ENCODE results near the gene TSPOAP1.

Gene TSPOAP1

GRCh38 chr17:58302171-58302918 is 26.2 kb downstream of the TSPOAP1 start:
- Mint-ChIP-seq H3K4me3 (no peak overlapping the region), H3K4me1 (ENCODE audit: low read depth) (peaks cover 7% of the 10 kb centered on the region), H3K36me3 (ENCODE audit: low read depth) (peaks cover 4% of the 10 kb centered on the region), H3K27me3 (no peaks in the 10 kb centered on the region), H3K9me3 (no peaks in the 10 kb centered on the region), H3K27ac (no peak overlapping the region)

GRCh38 chr17:58301504-58302150 is 27.0 kb downstream of the TSPOAP1 start:
- H3K9me3 Mint-ChIP-seq, result no peaks in the 10 kb centered on the region
- no peaks in the 10 kb centered on the region for H3K27me3 Mint-ChIP-seq
- H3K27ac Mint-ChIP-seq, result no peak overlapping the region
- H3K36me3 Mint-ChIP-seq (ENCODE audit: low read depth), result peaks cover 4% of the 10 kb centered on the region
- H3K4me3 Mint-ChIP-seq, result no peak overlapping the region
- H3K4me1 Mint-ChIP-seq (ENCODE audit: low read depth), result peaks cover 7% of the 10 kb centered on the region

- Mint-ChIP-seq H3K9me3 (no peaks in the 10 kb centered on the region), H3K4me3 (no peak overlapping the region), H3K4me1 (ENCODE audit: low read depth) (peaks cover 7% of the 10 kb centered on the region), H3K27ac (no peak overlapping the region), H3K36me3 (ENCODE audit: low read depth) (peaks cover 4% of the 10 kb centered on the region), H3K27me3 (peaks cover 3% of the 10 kb centered on the region)
Observed at GRCh38 chr17:58300336-58300735, 28.3 kb downstream of the TSPOAP1 start.

- Mint-ChIP-seq H3K4me3 (no peak overlapping the region), H3K9me3 (no peaks in the 10 kb centered on the region), H3K36me3 (ENCODE audit: low read depth) (no peaks in the 10 kb centered on the region), H3K27ac (no peak overlapping the region), H3K4me1 (ENCODE audit: low read depth) (no peaks in the 10 kb centered on the region), H3K27me3 (peaks cover 28% of the 10 kb centered on the region)
Observed at GRCh38 chr17:58294034-58294433, 34.6 kb downstream of the TSPOAP1 start.

GRCh38 chr17:58291246-58291645 is 37.3 kb downstream of the TSPOAP1 start:
- H3K4me3 Mint-ChIP-seq, result no peak overlapping the region
- peaks cover 38% of the 10 kb centered on the region for H3K27me3 Mint-ChIP-seq
- no peaks in the 10 kb centered on the region for H3K36me3 Mint-ChIP-seq (ENCODE audit: low read depth)
- no peaks in the 10 kb centered on the region for H3K4me1 Mint-ChIP-seq (ENCODE audit: low read depth)
- H3K27ac Mint-ChIP-seq, result no peak overlapping the region
- no peaks in the 10 kb centered on the region for H3K9me3 Mint-ChIP-seq

GRCh38 chr17:58289869-58290268 is 38.7 kb downstream of the TSPOAP1 start:
- H3K36me3 Mint-ChIP-seq (ENCODE audit: low read depth), result no peaks in the 10 kb centered on the region
- no peaks in the 10 kb centered on the region for H3K4me1 Mint-ChIP-seq (ENCODE audit: low read depth)
- no peaks in the 10 kb centered on the region for H3K9me3 Mint-ChIP-seq
- H3K27me3 Mint-ChIP-seq, result peaks cover 37% of the 10 kb centered on the region
- no peak overlapping the region for H3K27ac Mint-ChIP-seq
- no peak overlapping the region for H3K4me3 Mint-ChIP-seq

GRCh38 chr17:58285422-58285810 is 43.2 kb downstream of the TSPOAP1 start:
- no peaks in the 10 kb centered on the region for H3K9me3 Mint-ChIP-seq
- H3K27ac Mint-ChIP-seq, result no peak overlapping the region
- no peaks in the 10 kb centered on the region for H3K4me1 Mint-ChIP-seq (ENCODE audit: low read depth)
- H3K36me3 Mint-ChIP-seq (ENCODE audit: low read depth), result no peaks in the 10 kb centered on the region
- H3K4me3 Mint-ChIP-seq, result no peak overlapping the region
- peaks cover 22% of the 10 kb centered on the region for H3K27me3 Mint-ChIP-seq

GRCh38 chr17:58284613-58285421 is 43.8 kb downstream of the TSPOAP1 start:
- H3K4me1 Mint-ChIP-seq (ENCODE audit: low read depth), result no peaks in the 10 kb centered on the region
- H3K9me3 Mint-ChIP-seq, result no peaks in the 10 kb centered on the region
- H3K27ac Mint-ChIP-seq, result no peak overlapping the region
- peaks cover 20% of the 10 kb centered on the region for H3K27me3 Mint-ChIP-seq
- no peaks in the 10 kb centered on the region for H3K36me3 Mint-ChIP-seq (ENCODE audit: low read depth)
- no peak overlapping the region for H3K4me3 Mint-ChIP-seq

GRCh38 chr17:58283674-58284612 is 44.7 kb downstream of the TSPOAP1 start:
- no peaks in the 10 kb centered on the region for H3K36me3 Mint-ChIP-seq (ENCODE audit: low read depth)
- H3K4me1 Mint-ChIP-seq (ENCODE audit: low read depth), result no peaks in the 10 kb centered on the region
- H3K9me3 Mint-ChIP-seq, result no peaks in the 10 kb centered on the region
- H3K4me3 Mint-ChIP-seq, result no peak overlapping the region
- H3K27ac Mint-ChIP-seq, result no peak overlapping the region
- peaks cover 20% of the 10 kb centered on the region for H3K27me3 Mint-ChIP-seq

- Mint-ChIP-seq H3K9me3 (no peaks in the 10 kb centered on the region), H3K4me3 (no peak overlapping the region), H3K27ac (no peak overlapping the region), H3K27me3 (peaks cover 15% of the 10 kb centered on the region), H3K36me3 (ENCODE audit: low read depth) (no peaks in the 10 kb centered on the region), H3K4me1 (ENCODE audit: low read depth) (no peaks in the 10 kb centered on the region)
Observed at GRCh38 chr17:58282442-58282841, 46.2 kb downstream of the TSPOAP1 start.

- H3K36me3 Mint-ChIP-seq (ENCODE audit: low read depth), result no peaks in the 10 kb centered on the region
- no peaks in the 10 kb centered on the region for H3K4me1 Mint-ChIP-seq (ENCODE audit: low read depth)
- H3K9me3 Mint-ChIP-seq, result no peaks in the 10 kb centered on the region
- no peak overlapping the region for H3K27ac Mint-ChIP-seq
- no peak overlapping the region for H3K4me3 Mint-ChIP-seq
- peaks cover 10% of the 10 kb centered on the region for H3K27me3 Mint-ChIP-seq
Observed at GRCh38 chr17:58281511-58282011, 47.0 kb downstream of the TSPOAP1 start.

GRCh38 chr17:58280480-58281217 is 47.9 kb downstream of the TSPOAP1 start, which contains the start of gene MPO:
MPO (minus strand) TSS chr17:58280935; CDS start chr17:58280758, 177 bp downstream.
- Mint-ChIP-seq H3K27ac (no peak within 1 kb of the TSS), H3K4me3 (no peak within 1 kb of the TSS), H3K4me1 (ENCODE audit: low read depth) (no peaks in the 10 kb centered on the region), H3K27me3 (peaks cover 14% of the 10 kb centered on the region), H3K9me3 (no peaks in the 10 kb centered on the region), H3K36me3 (ENCODE audit: low read depth) (no peaks in the 10 kb centered on the region)

GRCh38 chr17:58279736-58280479 is 48.7 kb downstream of the TSPOAP1 start:
- Mint-ChIP-seq H3K27ac (no peak overlapping the region), H3K4me3 (no peak overlapping the region), H3K27me3 (peaks cover 14% of the 10 kb centered on the region), H3K4me1 (ENCODE audit: low read depth) (no peaks in the 10 kb centered on the region), H3K36me3 (ENCODE audit: low read depth) (no peaks in the 10 kb centered on the region), H3K9me3 (no peaks in the 10 kb centered on the region)

All from stimulated activated naive CD8-positive, alpha-beta T cell treated with anti-CD3 and anti-CD28 coated beads, Interleukin-15, Interleukin-2, amounts not matched to agents 100 ng/mL and 50 ng/mL, for 24 hours (primary cell).